Chondrocyte (in vitro differentiated cells): ENCODE results near the gene DMC1. TPM values are rescaled to one million over a fixed set of nuclear protein-coding genes. Genes with fewer than 3 reads are reported as not detected.

Experiments used
- DNase-seq: peaks from one replicate; pipeline ENCODE4 v3.0.0; 2021; ENCODE audit warnings: mixed read lengths, low spot score
- H3K27ac Mint-ChIP-seq: one replicate; pipeline ENCODE4 v1.8.0; 2021; ENCODE audit warnings: mild to moderate bottlenecking, moderate library complexity, mixed read lengths; ENCODE audit not compliant: unreplicated experiment
- H3K27me3 Mint-ChIP-seq: 2 replicates; pipeline ENCODE4 v1.8.0; 2021; ENCODE audit warnings: low read depth, mixed read lengths
- H3K36me3 Mint-ChIP-seq: 2 replicates; pipeline ENCODE4 v1.8.0; 2021; ENCODE audit warnings: low read depth, mixed read lengths
- H3K4me1 Mint-ChIP-seq: 2 replicates; pipeline ENCODE4 v1.8.0; 2021; ENCODE audit warnings: low read depth, mild to moderate bottlenecking, mixed read lengths
- H3K4me3 Mint-ChIP-seq: one replicate; pipeline ENCODE4 v1.8.0; 2021; ENCODE audit warnings: mild to moderate bottlenecking, moderate library complexity, mixed read lengths; ENCODE audit not compliant: unreplicated experiment
- H3K9me3 Mint-ChIP-seq: 2 replicates; pipeline ENCODE4 v1.8.0; 2021; ENCODE audit warnings: low read depth, mixed read lengths
- total RNA-seq: library from RNA; stranded (reverse); gene quantifications from 3 replicates; pipeline ENCODE4 v1.2.1, GENCODE V29; 2021
- TF ChIP-seq, protein P1 (sequence below): fragments of 200-600 bp; sonication (generic); IDR thresholded peaks from 2 replicates; pipeline ENCODE4 v1.5.0; 2021; ENCODE audit warnings: antibody characterized with exemption, mild to moderate bottlenecking, moderate library complexity

Gene DMC1
- total RNA-seq, 1 donor from 2014 or later = 0.82 TPM

DNA sequence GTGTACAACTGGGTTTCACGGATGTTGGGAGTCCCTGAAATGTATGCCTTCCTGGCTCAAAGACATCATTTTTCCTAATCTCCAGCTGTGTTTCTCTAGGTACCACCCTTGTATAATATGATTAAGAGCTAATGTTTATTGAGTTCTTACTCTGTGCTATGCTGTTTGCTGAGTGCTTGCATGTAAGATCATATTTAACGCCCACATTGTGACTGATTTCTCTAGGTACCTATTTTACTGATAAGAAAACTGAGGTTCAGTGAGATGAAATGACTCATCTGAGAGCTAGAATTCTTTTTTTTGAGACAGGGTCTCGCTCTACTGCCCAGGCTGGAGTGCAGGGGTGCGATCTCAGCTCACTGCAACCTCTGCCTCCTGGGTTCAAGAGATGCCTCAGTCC is 43.6 kb upstream of the DMC1 start:
- TF ChIP-seq, protein P1, sequence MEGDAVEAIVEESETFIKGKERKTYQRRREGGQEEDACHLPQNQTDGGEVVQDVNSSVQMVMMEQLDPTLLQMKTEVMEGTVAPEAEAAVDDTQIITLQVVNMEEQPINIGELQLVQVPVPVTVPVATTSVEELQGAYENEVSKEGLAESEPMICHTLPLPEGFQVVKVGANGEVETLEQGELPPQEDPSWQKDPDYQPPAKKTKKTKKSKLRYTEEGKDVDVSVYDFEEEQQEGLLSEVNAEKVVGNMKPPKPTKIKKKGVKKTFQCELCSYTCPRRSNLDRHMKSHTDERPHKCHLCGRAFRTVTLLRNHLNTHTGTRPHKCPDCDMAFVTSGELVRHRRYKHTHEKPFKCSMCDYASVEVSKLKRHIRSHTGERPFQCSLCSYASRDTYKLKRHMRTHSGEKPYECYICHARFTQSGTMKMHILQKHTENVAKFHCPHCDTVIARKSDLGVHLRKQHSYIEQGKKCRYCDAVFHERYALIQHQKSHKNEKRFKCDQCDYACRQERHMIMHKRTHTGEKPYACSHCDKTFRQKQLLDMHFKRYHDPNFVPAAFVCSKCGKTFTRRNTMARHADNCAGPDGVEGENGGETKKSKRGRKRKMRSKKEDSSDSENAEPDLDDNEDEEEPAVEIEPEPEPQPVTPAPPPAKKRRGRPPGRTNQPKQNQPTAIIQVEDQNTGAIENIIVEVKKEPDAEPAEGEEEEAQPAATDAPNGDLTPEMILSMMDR = no peak
- peaks cover 5% of the 10 kb centered on the region for H3K4me1 Mint-ChIP-seq
- H3K36me3 Mint-ChIP-seq = peaks cover 22% of the 10 kb centered on the region
- no peak overlapping the region for H3K4me3 Mint-ChIP-seq
- DNase-seq = no peak
- peaks cover 7% of the 10 kb centered on the region for H3K9me3 Mint-ChIP-seq
- no peaks in the 10 kb centered on the region for H3K27me3 Mint-ChIP-seq
- no peak overlapping the region for H3K27ac Mint-ChIP-seq

DNA sequence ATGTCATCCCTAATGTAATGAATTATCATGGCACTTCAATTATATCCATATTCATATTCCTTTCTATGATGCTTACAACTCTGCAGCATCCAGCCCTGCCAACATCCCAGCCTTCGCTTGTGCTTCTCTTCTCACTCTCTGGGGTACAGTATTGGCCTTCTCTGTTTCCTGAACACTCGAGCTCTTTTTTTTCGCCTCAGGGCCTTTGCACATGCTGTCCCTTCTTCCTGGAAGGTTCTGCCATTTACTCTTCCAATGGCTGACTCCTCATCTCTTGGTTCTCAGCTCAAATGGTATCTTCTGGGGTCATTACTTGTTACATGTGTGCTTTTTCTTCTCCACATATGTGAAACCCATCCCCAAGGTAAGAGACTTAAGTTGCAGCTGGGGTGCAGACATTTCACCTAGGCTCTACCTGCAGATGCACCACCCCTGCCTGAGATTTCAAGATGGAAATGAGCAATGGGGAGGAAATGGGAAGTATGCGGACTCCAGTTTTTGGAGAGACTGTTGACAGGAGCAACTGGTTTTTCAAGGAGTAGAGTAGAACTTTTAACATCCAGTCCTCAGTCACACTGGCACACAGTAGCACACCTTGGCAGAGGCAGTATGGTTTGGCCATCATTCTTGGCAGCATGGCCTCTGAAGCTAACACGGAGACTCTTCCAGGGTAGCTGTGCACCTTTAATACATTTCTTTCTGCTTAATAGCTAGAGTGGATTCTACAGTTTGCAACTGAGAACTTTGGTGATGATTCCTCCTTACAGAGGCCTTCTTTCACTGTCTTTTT is 42.4 kb upstream of the DMC1 start:
- peaks cover 14% of the 10 kb centered on the region for H3K36me3 Mint-ChIP-seq
- no peak overlapping the region for H3K4me3 Mint-ChIP-seq
- no peak overlapping the region for H3K27ac Mint-ChIP-seq
- no peak for DNase-seq
- TF ChIP-seq, protein P1 = no peak
- H3K4me1 Mint-ChIP-seq = peaks cover 5% of the 10 kb centered on the region
- H3K27me3 Mint-ChIP-seq = no peaks in the 10 kb centered on the region
- H3K9me3 Mint-ChIP-seq = no peaks in the 10 kb centered on the region

DNA sequence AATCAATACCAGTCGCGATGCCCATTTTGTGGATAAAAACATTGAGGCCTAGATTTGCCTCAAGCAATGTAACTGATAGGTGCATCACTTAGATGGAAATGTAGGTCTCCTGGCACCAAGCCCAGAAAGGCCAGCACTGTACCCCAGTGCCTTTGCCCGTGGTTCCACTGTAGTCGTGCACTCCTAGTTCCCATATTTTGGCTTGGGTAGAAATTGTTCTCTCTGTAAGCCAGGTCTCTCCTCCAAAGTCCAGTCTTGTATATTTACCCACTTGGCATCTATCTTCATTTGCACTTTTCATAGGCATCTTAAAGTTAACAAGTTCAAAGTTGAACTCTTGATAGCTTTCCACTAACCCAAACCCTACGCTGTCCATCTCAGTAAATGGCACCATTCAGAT is 41.6 kb upstream of the DMC1 start:
- DNase-seq = no peak
- H3K4me1 Mint-ChIP-seq = peaks cover 9% of the 10 kb centered on the region
- H3K9me3 Mint-ChIP-seq = no peaks in the 10 kb centered on the region
- no peak overlapping the region for H3K4me3 Mint-ChIP-seq
- H3K27ac Mint-ChIP-seq = no peak overlapping the region
- H3K27me3 Mint-ChIP-seq = no peaks in the 10 kb centered on the region
- peaks cover 8% of the 10 kb centered on the region for H3K36me3 Mint-ChIP-seq
- TF ChIP-seq, protein P1 = no peak

DNA sequence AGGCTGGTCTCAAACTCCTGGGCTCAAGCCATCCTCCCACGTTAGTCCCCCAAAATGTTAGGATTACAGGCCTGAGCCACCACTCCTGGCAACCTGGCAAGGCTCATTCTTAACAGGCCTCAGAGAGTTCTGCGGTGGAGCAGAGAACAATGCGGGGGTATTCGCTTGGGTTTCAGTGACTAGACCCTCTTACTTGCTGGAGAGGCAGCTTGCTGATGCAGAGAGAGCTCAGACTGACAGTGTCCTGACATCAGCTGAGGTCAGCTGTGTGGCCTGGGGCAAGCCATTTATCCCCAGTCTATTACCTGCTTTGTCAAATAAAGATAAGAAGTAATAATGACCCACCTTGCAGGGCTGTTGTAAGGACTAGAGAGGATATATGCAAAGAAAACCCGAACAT is 40.3 kb upstream of the DMC1 start:
- H3K4me3 Mint-ChIP-seq = no peak overlapping the region
- no peak overlapping the region for H3K27ac Mint-ChIP-seq
- H3K4me1 Mint-ChIP-seq = peaks cover 17% of the 10 kb centered on the region
- H3K36me3 Mint-ChIP-seq = peaks cover 3% of the 10 kb centered on the region
- no peaks in the 10 kb centered on the region for H3K9me3 Mint-ChIP-seq
- TF ChIP-seq, protein P1 = no peak
- no peak for DNase-seq
- H3K27me3 Mint-ChIP-seq = no peaks in the 10 kb centered on the region

DNA sequence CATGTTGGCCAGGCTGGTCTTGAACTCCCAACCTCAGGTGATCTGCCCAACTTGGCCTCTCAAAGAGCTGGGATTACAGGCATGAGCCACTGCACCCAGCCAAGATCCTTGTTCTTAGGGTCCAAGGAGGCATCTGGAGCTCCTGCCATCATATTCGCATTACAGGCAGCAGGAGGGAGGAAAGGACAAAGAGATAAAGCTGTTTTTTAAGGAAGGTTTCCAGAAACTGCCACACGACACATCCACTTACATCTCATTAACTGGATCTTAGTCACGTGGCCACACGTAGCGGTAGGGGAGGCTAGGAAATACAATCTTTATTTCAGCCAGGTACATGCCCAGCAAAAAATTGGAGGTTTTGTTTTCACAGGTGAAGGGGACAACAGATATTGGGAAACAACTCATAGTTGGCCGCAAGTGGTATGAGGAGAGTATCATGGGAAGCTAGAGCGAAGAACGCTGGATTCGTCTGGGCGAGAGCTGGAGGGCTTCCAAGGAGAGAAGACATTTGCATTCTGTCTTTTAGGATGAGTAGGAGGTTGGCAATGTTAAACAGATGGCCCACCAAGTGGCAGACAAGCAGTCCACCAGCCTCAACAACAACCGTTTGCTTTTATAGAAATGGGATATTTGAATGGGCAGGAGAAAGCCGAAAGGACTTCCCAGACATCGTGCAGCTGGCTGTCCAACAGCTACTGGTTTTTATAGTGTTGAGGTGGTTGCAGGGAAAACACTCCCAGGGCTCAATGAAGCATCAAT is 39.2 kb upstream of the DMC1 start:
- no peak overlapping the region for H3K27ac Mint-ChIP-seq
- TF ChIP-seq, protein P1 = no peak
- H3K4me1 Mint-ChIP-seq = peaks cover 12% of the 10 kb centered on the region
- peaks cover 3% of the 10 kb centered on the region for H3K36me3 Mint-ChIP-seq
- no peak overlapping the region for H3K4me3 Mint-ChIP-seq
- DNase-seq = no peak
- no peaks in the 10 kb centered on the region for H3K27me3 Mint-ChIP-seq
- no peaks in the 10 kb centered on the region for H3K9me3 Mint-ChIP-seq
